HepG2 (cell line): ENCODE results near the gene ZNF557. TPM values are rescaled to one million over a fixed set of nuclear protein-coding genes. Genes with fewer than 3 reads are reported as not detected.

Source experiments
- ARNT ChIP-seq: fragments of 450-650 bp; IDR thresholded peaks from 2 replicates; pipeline ENCODE4 v1.6.1; 2017
- CENPT ChIP-seq: sonication (generic); formaldehyde crosslinking; IDR thresholded peaks from 2 replicates; pipeline ENCODE4 v1.8.0; 2022; ENCODE audit warnings: low read depth, mild to moderate bottlenecking, moderate library complexity, missing genetic modification reagents
- ETV5 ChIP-seq: IDR thresholded peaks from 2 replicates; pipeline ENCODE4 v1.6.1; 2018; ENCODE audit warnings: missing biosample characterization, missing genetic modification reagents, inconsistent platforms, borderline replicate concordance
- FOXK1 ChIP-seq: sonication (generic); formaldehyde crosslinking; IDR thresholded peaks from 2 replicates; pipeline ENCODE4 v1.4.0; 2020; ENCODE audit warnings: low read depth, missing genetic modification reagents, borderline replicate concordance
- MAZ ChIP-seq, 2 experiments: sonication (generic) in 1 of 2; formaldehyde crosslinking in 1 of 2; IDR thresholded peaks; 2 replicates each; pipeline versions ENCODE4 v1.5.0 to v1.6.1; 2012 to 2020; ENCODE audit warnings: low read depth in 2 of 2, mild to moderate bottlenecking in 2 of 2, borderline replicate concordance in 1 of 2, improper control_type of control experiment in 1 of 2, low read length in 1 of 2, missing genetic modification reagents in 1 of 2, moderate library complexity in 1 of 2
- NFIC ChIP-seq: IDR thresholded peaks from 2 replicates; pipeline ENCODE4 v1.6.1; 2012; ENCODE audit warnings: mild to moderate bottlenecking, low read length, inconsistent platforms
- PATZ1 ChIP-seq: sonication (generic); formaldehyde crosslinking; IDR thresholded peaks from 2 replicates; pipeline ENCODE4 v1.4.0; 2020; ENCODE audit warnings: missing genetic modification reagents
- PCBP1 ChIP-seq: fragments of 200-400 bp; formaldehyde crosslinking; IDR thresholded peaks from 2 replicates; pipeline ENCODE4 v1.6.1; 2017; ENCODE audit warnings: mild to moderate bottlenecking, low read depth, low read length, borderline replicate concordance
- POLR2A ChIP-seq, 2 experiments: IDR thresholded peaks; 2 replicates each; pipeline ENCODE4 v1.6.1; 2011; ENCODE audit warnings: low read depth in 2 of 2, low read length in 2 of 2, mild to moderate bottlenecking in 1 of 2, moderate library complexity in 1 of 2; ENCODE audit not compliant: insufficient read depth in 1 of 2
- REST ChIP-seq, 2 experiments: IDR thresholded peaks; 2 replicates each; pipeline ENCODE4 v1.6.1; 2011 to 2012; ENCODE audit warnings: low read length in 2 of 2, borderline replicate concordance in 1 of 2, low read depth in 1 of 2, mild to moderate bottlenecking in 1 of 2, moderate library complexity in 1 of 2
- SAFB2 ChIP-seq: sonication (generic); formaldehyde crosslinking; IDR thresholded peaks from 2 replicates; pipeline ENCODE4 v1.5.1; 2020; ENCODE audit warnings: missing genetic modification reagents, low read depth, mild to moderate bottlenecking, borderline replicate concordance
- SALL2 ChIP-seq: sonication (generic); formaldehyde crosslinking; IDR thresholded peaks from 2 replicates; pipeline ENCODE4 v1.8.1; 2023; ENCODE audit warnings: mild to moderate bottlenecking, missing genetic modification reagents, inconsistent platforms
- SRF ChIP-seq: IDR thresholded peaks from 2 replicates; pipeline ENCODE4 v1.6.1; 2011; ENCODE audit warnings: mild to moderate bottlenecking, low read depth, low read length, moderate library complexity
- SSRP1 ChIP-seq: IDR thresholded peaks from 2 replicates; pipeline ENCODE4 v1.6.1; 2016; ENCODE audit warnings: control low read depth
- U2AF1 ChIP-seq: fragments of 200-400 bp; formaldehyde crosslinking; optimal IDR thresholded peaks from 2 replicates; pipeline ENCODE3; 2017; ENCODE audit warnings: mild to moderate bottlenecking, low read depth, low read length
- ZNF10 ChIP-seq: sonication (generic); formaldehyde crosslinking; IDR thresholded peaks from 2 replicates; pipeline ENCODE4 v1.4.0; 2020; ENCODE audit warnings: mild to moderate bottlenecking, low read depth, missing genetic modification reagents, borderline replicate concordance
- ZNF232 ChIP-seq: sonication (generic); formaldehyde crosslinking; IDR thresholded peaks from 2 replicates; pipeline ENCODE4 v1.4.0; 2020; ENCODE audit warnings: missing genetic modification reagents, borderline replicate concordance
- ZNF350 ChIP-seq: sonication (generic); formaldehyde crosslinking; IDR thresholded peaks from 2 replicates; pipeline ENCODE4 v1.4.0; 2020; ENCODE audit warnings: mild to moderate bottlenecking, low read depth, missing genetic modification reagents, borderline replicate concordance
- ZNF362 ChIP-seq: sonication (generic); formaldehyde crosslinking; IDR thresholded peaks from 2 replicates; pipeline ENCODE4 v1.4.0; 2020; ENCODE audit warnings: missing genetic modification reagents, mild to moderate bottlenecking, borderline replicate concordance
- ZNF672 ChIP-seq: sonication (generic); formaldehyde crosslinking; IDR thresholded peaks from 2 replicates; pipeline ENCODE4 v1.8.1; 2022; ENCODE audit warnings: missing genetic modification reagents
- ZNF678 ChIP-seq: sonication (generic); formaldehyde crosslinking; IDR thresholded peaks from 2 replicates; pipeline ENCODE4 v1.4.0; 2020; ENCODE audit warnings: mild to moderate bottlenecking, missing genetic modification reagents
- ZNF747 ChIP-seq: sonication (generic); formaldehyde crosslinking; IDR thresholded peaks from 2 replicates; pipeline ENCODE4 v1.8.1; 2023; ENCODE audit warnings: missing genetic modification reagents, mild to moderate bottlenecking, borderline replicate concordance
- polyA plus RNA-seq, 8 experiments: library from polyadenylated mRNA; depleted of rRNA in 3 of 8; stranded (reverse) in 7 of 8; unstranded in 1 of 8; fragments of >200 nt; fragmentation: Illumina TruSeq in 4 of 8; extraction: Trizol in 4 of 8; gene quantifications; 2 replicates each; pipeline versions ENCODE4 v1.2.1 to v1.2.3, GENCODE V29; 2011 to 2016; ENCODE audit warnings: low read depth in 4 of 8, missing spikeins in 1 of 8, mixed read lengths in 1 of 8; ENCODE audit not compliant: insufficient read depth in 1 of 8
- total RNA-seq, 5 experiments: library from RNA; depleted of rRNA; stranded (reverse); fragments of >200 nt; fragmentation: Illumina TruSeq; extraction: Trizol; gene quantifications; 2 replicates each; pipeline ENCODE4 v1.2.3, GENCODE V29; 2016; ENCODE audit warnings: low read depth in 1 of 5

ZNF557 gene
- total and polyA plus RNA-seq, 2 of the 13 experiments (the other 11 are each of a cell fraction or from before 2014, with no cell fraction given), result 2.1 to 7.8 TPM

- TF ChIP-seq MAZ (IDR thresholded peaks at IDR 0.05; ENCODE audit: borderline replicate concordance, low read depth, low read length), result 0 out of 2 replicates have a peak, but pooled peaks have one; percentile 18
- TF ChIP-seq MAZ (CRISPR knock-in tag; IDR thresholded peaks at IDR 0.05; ENCODE audit: low read depth), result peak; percentile 61; the same call in 1 of the 2 replicates
- 0 out of 2 replicates have a peak, but pooled peaks have one; percentile 9 for TF ChIP-seq FOXK1 (CRISPR knock-in tag)
- TF ChIP-seq ZNF232 (CRISPR knock-in tag), result no peak
- 0 out of 2 replicates have a peak, but pooled peaks have one; percentile 53 for TF ChIP-seq PCBP1
- TF ChIP-seq ZNF362, result no peak
- no peak for TF ChIP-seq SRF
- no peak for TF ChIP-seq U2AF1
- no peak for TF ChIP-seq ZNF672 (CRISPR knock-in tag)
- TF ChIP-seq ZNF747, result 0 out of 2 replicates have a peak, but pooled peaks have one; percentile 72
- peak; percentile 84 for TF ChIP-seq ZNF350
- TF ChIP-seq CENPT (CRISPR knock-in tag), result no peak
- TF ChIP-seq ARNT, result no peak
- TF ChIP-seq POLR2A (IDR thresholded peaks at IDR 0.05; ENCODE audit: insufficient read depth in 1 of 2, low read depth in 2 of 2, low read length in 2 of 2), result peak; percentile 65 to 71
- TF ChIP-seq SSRP1 (CRISPR knock-in tag), result 0 out of 2 replicates have a peak, but pooled peaks have one; percentile 26
- TF ChIP-seq REST (IDR thresholded peaks at IDR 0.05; ENCODE audit: borderline replicate concordance in 1 of 2, low read depth in 1 of 2, low read length in 2 of 2), result no peak
- TF ChIP-seq ZNF10 (CRISPR knock-in tag), result no peak
- TF ChIP-seq SAFB2, result 0 out of 2 replicates have a peak, but pooled peaks have one; percentile 17
- TF ChIP-seq NFIC, result no peak
- TF ChIP-seq ETV5 (CRISPR knock-in tag), result peak; percentile 45; the same call in 1 of the 2 replicates
- peak; percentile 58 for TF ChIP-seq SALL2 (CRISPR knock-in tag)
- TF ChIP-seq ZNF678, result no peak
- TF ChIP-seq PATZ1 (CRISPR knock-in tag), result no peak; the same call in 1 of the 2 replicates
Observed at GRCh38 chr19:7098701-7099596, 29.4 kb downstream of the ZNF557 start (continued).
